Globus pallidus (tissue), 1 donor: Measurements from ENCODE around the gene AMIGO1.

Source experiments
- DNase-seq: peaks from one replicate; pipeline ENCODE4 v3.0.0-alpha.2; 2015; ENCODE audit warnings: low spot score

AMIGO1 gene

GRCh38 chr1:109509176-109510134 is at the start of gene AMIGO1:
AMIGO1 (minus strand) TSS chr1:109509727; CDS start chr1:109508912, 815 bp downstream.
- no peak for DNase-seq

- DNase-seq = no peak
Measured at GRCh38 chr1:109557520-109557919, 48.0 kb upstream of the AMIGO1 start.

GRCh38 chr1:109556563-109556962 is 47.0 kb upstream of the AMIGO1 start:
- no peak for DNase-seq

- DNase-seq = peak; percentile 97
Measured at GRCh38 chr1:109548321-109549267, 39.1 kb upstream of the AMIGO1 start, which contains the start of gene GNAI3. GNAI3 (plus strand) TSS chr1:109548615; CDS start chr1:109548721, 106 bp downstream.

GRCh38 chr1:109547463-109548320 is 38.2 kb upstream of the AMIGO1 start:
- no peak for DNase-seq

GRCh38 chr1:109546311-109547109 is 37.0 kb upstream of the AMIGO1 start:
- DNase-seq = peak; percentile 91

GRCh38 chr1:109543988-109544735 is 34.6 kb upstream of the AMIGO1 start:
- no peak for DNase-seq

- DNase-seq = no peak
Measured at GRCh38 chr1:109543283-109543987, 33.9 kb upstream of the AMIGO1 start.

GRCh38 chr1:109542657-109543056 is 33.1 kb upstream of the AMIGO1 start:
- DNase-seq = no peak

GRCh38 chr1:109541102-109541501 is 31.6 kb upstream of the AMIGO1 start:
- DNase-seq = no peak

- no peak for DNase-seq
Measured at GRCh38 chr1:109539676-109540075, 30.1 kb upstream of the AMIGO1 start, which contains the start of gene GPR61. GPR61 (plus strand) TSS chr1:109539872; CDS start chr1:109543023, 3,151 bp downstream.

- no peak for DNase-seq
Measured at GRCh38 chr1:109538827-109539555, 29.5 kb upstream of the AMIGO1 start.

- no peak for DNase-seq
Measured at GRCh38 chr1:109537450-109538178, 28.1 kb upstream of the AMIGO1 start.

GRCh38 chr1:109535971-109536491 is 26.5 kb upstream of the AMIGO1 start:
- peak; percentile 71 for DNase-seq

GRCh38 chr1:109535481-109535880 is 26.0 kb upstream of the AMIGO1 start:
- DNase-seq = no peak

GRCh38 chr1:109534307-109534858 is 24.9 kb upstream of the AMIGO1 start:
- DNase-seq = no peak
